OCI-LY3 (cell line): Measurements from ENCODE around the gene GALNT14.

Experiments
- H2AFZ ChIP-seq: fragments of 200-600, 300-600 bp; shearing (Covaris generic); 2 replicates; pipeline ENCODE4 v1.6.0; 2014; ENCODE audit warnings: antibody characterized with exemption, low read depth, low read length
- H3K27ac ChIP-seq: fragments of 200-600, 300-600 bp; sonication (generic); 2 replicates; pipeline ENCODE4 v1.5.1; 2014; ENCODE audit warnings: mild to moderate bottlenecking, low read length, moderate library complexity, mixed read lengths
- H3K27me3 ChIP-seq: fragments of 200-600, 300-600 bp; sonication (generic); 2 replicates; pipeline ENCODE4 v1.6.1; 2014; ENCODE audit warnings: low read depth, low read length, mixed read lengths
- H3K36me3 ChIP-seq: fragments of 200-600, 300-600 bp; sonication (generic); replicated peaks from 2 replicates; pipeline ENCODE3; 2014; ENCODE audit warnings: low read depth, low read length, mixed read lengths
- H3K4me1 ChIP-seq: fragments of 300-600, 200-600 bp; sonication (generic); 2 replicates; pipeline ENCODE4 v1.6.1; 2014; ENCODE audit warnings: low read length, mixed read lengths
- H3K4me2 ChIP-seq: fragments of 200-600, 300-600 bp; sonication (generic); 2 replicates; pipeline ENCODE4 v1.6.1; 2014; ENCODE audit warnings: low read length, mixed read lengths
- H3K4me3 ChIP-seq: fragments of 300-600, 200-600 bp; sonication (generic); 2 replicates; pipeline ENCODE4 v1.5.1; 2014; ENCODE audit warnings: antibody characterized with exemption, mild to moderate bottlenecking, low read length, moderate library complexity
- H3K79me2 ChIP-seq: fragments of 300-600, 200-600 bp; shearing (Covaris generic); 2 replicates; pipeline ENCODE4 v1.6.1; 2014; ENCODE audit warnings: mild to moderate bottlenecking, low read length, mixed read lengths
- H3K9ac ChIP-seq: fragments of 300-600, 200-600 bp; shearing (Covaris generic); 2 replicates; pipeline ENCODE4 v1.6.0; 2014; ENCODE audit warnings: mild to moderate bottlenecking, low read length, moderate library complexity
- H3K9me3 ChIP-seq: fragments of 200-600, 300-600 bp; shearing (Covaris generic); 2 replicates; pipeline ENCODE4 v1.6.1; 2014; ENCODE audit warnings: low read length, mixed read lengths; ENCODE audit not compliant: insufficient read depth
- H4K20me1 ChIP-seq: fragments of 200-600, 300-600 bp; sonication (generic); 2 replicates; pipeline ENCODE4 v1.6.1; 2016; ENCODE audit warnings: low read length, mixed read lengths; ENCODE audit not compliant: insufficient read depth
- CTCF ChIP-seq: fragments of 200-600, 300-600 bp; sonication (generic); IDR thresholded peaks from 2 replicates; pipeline ENCODE4 v1.5.1; 2014; ENCODE audit warnings: antibody characterized with exemption, low read length, low read depth
- EZH2phosphoT487 ChIP-seq: fragments of 200-600 bp; shearing (Covaris generic); IDR thresholded peaks from 2 replicates; pipeline ENCODE4 v1.6.1; 2018; ENCODE audit warnings: antibody characterized with exemption, mixed run types, low read depth

Gene GALNT14

GRCh38 chr2:30998672-30999071 lies 139.6 kb downstream of the GALNT14 start:
- H3K4me2 ChIP-seq = no peak overlapping the region
- no peak overlapping the region for H3K9ac ChIP-seq
- no peak overlapping the region for H2AFZ ChIP-seq
- H3K27ac ChIP-seq = no peak overlapping the region
- no peaks in the 10 kb centered on the region for H3K4me1 ChIP-seq
- H3K36me3 ChIP-seq = no peaks in the 10 kb centered on the region
- peaks cover 93% of the 10 kb centered on the region for H3K79me2 ChIP-seq
- no peaks in the 10 kb centered on the region for H3K27me3 ChIP-seq
- no peaks in the 10 kb centered on the region for H3K9me3 ChIP-seq
- no peak overlapping the region for H3K4me3 ChIP-seq
- 0 out of 2 replicates have a peak, but pooled peaks cover 6% of the 10 kb centered on the region for H4K20me1 ChIP-seq
- TF ChIP-seq CTCF (no peak), EZH2phosphoT487 (no peak)

- H3K4me3 ChIP-seq = no peak overlapping the region
- H4K20me1 ChIP-seq = 0 out of 2 replicates have a peak, but pooled peaks cover 6% of the 10 kb centered on the region
- no peaks in the 10 kb centered on the region for H3K9me3 ChIP-seq
- H2AFZ ChIP-seq = no peak overlapping the region
- no peaks in the 10 kb centered on the region for H3K36me3 ChIP-seq
- no peak overlapping the region for H3K27ac ChIP-seq
- H3K4me2 ChIP-seq = no peak overlapping the region
- no peaks in the 10 kb centered on the region for H3K27me3 ChIP-seq
- peaks cover 90% of the 10 kb centered on the region for H3K79me2 ChIP-seq
- no peak for TF ChIP-seq EZH2phosphoT487
- no peak for TF ChIP-seq CTCF
- H3K9ac ChIP-seq = no peak overlapping the region
- H3K4me1 ChIP-seq = no peaks in the 10 kb centered on the region
Observed at GRCh38 chr2:30997979-30998378, 140.3 kb downstream of the GALNT14 start.

GRCh38 chr2:30994227-30995056 lies 143.8 kb downstream of the GALNT14 start:
- no peak overlapping the region for H3K4me2 ChIP-seq
- H3K9me3 ChIP-seq = no peaks in the 10 kb centered on the region
- TF ChIP-seq CTCF (no peak), EZH2phosphoT487 (no peak)
- peaks cover 6% of the 10 kb centered on the region for H3K4me1 ChIP-seq
- no peaks in the 10 kb centered on the region for H4K20me1 ChIP-seq
- H3K79me2 ChIP-seq = peaks cover 62% of the 10 kb centered on the region
- H3K27ac ChIP-seq = no peak overlapping the region
- H2AFZ ChIP-seq = no peak overlapping the region
- no peaks in the 10 kb centered on the region for H3K27me3 ChIP-seq
- no peak overlapping the region for H3K9ac ChIP-seq
- H3K4me3 ChIP-seq = no peak overlapping the region
- peaks cover 26% of the 10 kb centered on the region for H3K36me3 ChIP-seq

- Histone ChIP-seq H3K9me3 (no peaks in the 10 kb centered on the region), H3K4me2 (no peak overlapping the region), H3K4me3 (no peak overlapping the region), H3K27me3 (no peaks in the 10 kb centered on the region), H2AFZ (no peak overlapping the region), H3K36me3 (peaks cover 38% of the 10 kb centered on the region), H3K9ac (no peak overlapping the region), H3K4me1 (peaks cover 6% of the 10 kb centered on the region), H4K20me1 (no peaks in the 10 kb centered on the region), H3K27ac (no peak overlapping the region), H3K79me2 (peaks cover 45% of the 10 kb centered on the region)
- TF ChIP-seq EZH2phosphoT487 (no peak), CTCF (no peak)
Observed at GRCh38 chr2:30992781-30993180, 145.5 kb downstream of the GALNT14 start.
